Stimulated activated effector memory CD8-positive, alpha-beta T cell treated with anti-CD3 and anti-CD28 coated beads, Interleukin-12 subunit alpha, Interleukin-12 subunit beta, amount 100 ng/mL, for 72 hours (primary cell): Measurements from ENCODE around the gene DISC1.
A peak's percentile ranks its signal among the peaks of the same experiment; 100 is the strongest.
"Not testable (repeated sequence)": the region's sequence is repeated elsewhere in the genome, so short reads cannot be mapped to it uniquely, and the experiment has no call there.

Experiments
- ATAC-seq: fragments of 150-1000 bp; cut with Tn5 transposase; 2 replicates; pipeline ENCODE4 v1.10.0; 2021
- DNase-seq, 2 donors: peaks; one replicate each; pipeline ENCODE4 v3.0.0; 2021 to 2022; ENCODE audit warnings: low spot score in 2 of 2
- H3K27ac Mint-ChIP-seq: one replicate; pipeline ENCODE4 v1.8.0; 2022; ENCODE audit warnings: mild to moderate bottlenecking, mixed read lengths
- H3K36me3 Mint-ChIP-seq: one replicate; pipeline ENCODE4 v1.8.0; 2022; ENCODE audit warnings: mild to moderate bottlenecking, mixed read lengths
- H3K4me1 Mint-ChIP-seq: one replicate; pipeline ENCODE4 v1.8.0; 2022; ENCODE audit warnings: mixed read lengths
- H3K4me3 Mint-ChIP-seq: one replicate; pipeline ENCODE4 v1.8.0; 2022; ENCODE audit warnings: mild to moderate bottlenecking, mixed read lengths
- H3K9me3 Mint-ChIP-seq: one replicate; pipeline ENCODE4 v1.8.0; 2022; ENCODE audit warnings: mixed read lengths

Gene DISC1

DNA sequence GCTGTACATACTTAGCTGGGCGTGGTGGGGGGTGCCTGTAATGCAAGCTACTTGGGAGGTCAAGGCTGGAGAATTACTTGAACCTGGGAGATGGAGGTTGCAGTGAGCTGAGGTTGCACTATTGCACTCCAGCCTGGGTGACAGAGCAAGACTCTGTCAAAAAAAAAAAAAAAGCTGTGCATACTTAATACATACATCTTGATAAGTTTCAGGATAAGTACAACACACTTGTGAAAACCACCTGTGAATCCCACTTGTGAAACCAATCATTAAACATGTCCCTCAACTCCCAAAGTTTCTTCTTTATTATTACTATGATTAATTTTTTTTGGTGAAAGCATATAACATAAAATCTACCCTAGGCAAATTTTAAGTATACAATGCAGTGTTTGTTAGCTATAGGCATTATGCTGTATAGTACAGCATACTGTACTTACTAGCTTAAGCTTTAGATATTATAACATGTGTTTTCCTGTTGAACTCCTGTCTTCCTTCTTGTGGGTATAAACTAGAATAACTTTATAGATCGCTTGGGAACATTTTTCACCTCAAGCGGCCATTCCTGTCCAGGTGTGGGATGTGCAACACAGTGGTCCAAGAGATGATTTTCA is 41.4 kb downstream of the DISC1 start:
- peaks cover 15% of the 10 kb centered on the region for H3K9me3 Mint-ChIP-seq
- ATAC-seq = peak; percentile 55

DNA sequence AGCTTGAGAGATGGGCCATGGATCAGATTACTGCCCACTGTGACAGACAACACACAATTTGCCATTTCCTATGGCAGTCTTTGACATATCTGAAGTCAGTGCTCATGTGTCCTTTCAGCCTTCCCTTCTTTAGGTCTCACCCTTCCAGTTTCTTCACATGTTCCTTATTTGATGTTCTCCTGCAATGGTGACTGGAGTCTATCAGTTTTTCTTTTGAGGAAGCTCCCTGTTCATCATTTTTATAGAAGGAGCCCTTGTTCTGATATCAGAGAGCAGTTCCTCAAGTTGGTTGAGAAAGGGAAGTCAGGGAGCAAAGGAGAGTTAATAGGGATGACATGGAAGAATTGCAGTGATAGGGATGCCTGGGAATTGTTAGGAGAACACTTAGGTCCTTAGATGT is 42.2 kb downstream of the DISC1 start:
- peaks cover 11% of the 10 kb centered on the region for H3K9me3 Mint-ChIP-seq
- no peak overlapping the region for H3K4me3 Mint-ChIP-seq
- no peak overlapping the region for H3K27ac Mint-ChIP-seq
- H3K4me1 Mint-ChIP-seq = peaks cover 19% of the 10 kb centered on the region
- no peaks in the 10 kb centered on the region for H3K36me3 Mint-ChIP-seq
- DNase-seq (no peak), ATAC-seq (no peak)

More for the DNA sequence above, 41.4 kb downstream of the DISC1 start:
- no peak for DNase-seq
- no peak overlapping the region for H3K27ac Mint-ChIP-seq
- peaks cover 19% of the 10 kb centered on the region for H3K4me1 Mint-ChIP-seq
- H3K4me3 Mint-ChIP-seq = no peak overlapping the region
- H3K36me3 Mint-ChIP-seq = no peaks in the 10 kb centered on the region

DNA sequence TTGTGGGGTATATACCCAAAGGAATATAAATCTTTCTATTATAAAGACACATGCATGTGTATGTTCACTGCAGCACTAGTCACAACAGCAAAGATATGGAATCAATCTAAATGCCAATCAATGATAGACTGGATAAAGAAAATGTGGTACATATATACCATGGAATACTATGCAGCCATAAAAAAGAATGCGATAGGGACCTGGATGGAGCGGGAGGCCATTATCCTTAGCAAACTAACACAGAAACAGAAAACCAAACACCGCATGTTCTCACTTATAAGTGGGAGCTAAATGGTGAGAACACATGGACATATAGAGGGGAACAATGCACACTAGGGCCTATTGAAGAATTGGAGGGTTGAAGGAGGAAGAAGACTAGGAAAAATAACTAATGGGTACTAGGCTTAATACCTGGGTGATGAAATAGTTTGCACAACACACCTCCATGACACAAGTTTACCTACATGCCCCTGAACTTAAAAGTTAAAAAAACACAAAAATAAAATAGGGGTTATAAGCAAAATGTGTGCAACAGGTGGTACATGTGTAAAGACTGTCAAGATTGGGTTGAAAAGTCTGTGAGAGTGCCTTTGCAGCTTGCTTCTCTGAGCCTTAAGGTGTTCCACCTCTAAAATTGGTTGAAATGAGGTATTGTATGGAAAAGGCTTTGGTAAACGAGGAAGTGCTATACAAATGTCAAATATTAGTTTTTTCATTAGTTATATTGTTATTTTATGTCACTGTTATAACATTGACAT is 43.5 kb downstream of the DISC1 start:
- DNase-seq, H3K9me3 Mint-ChIP-seq, H3K36me3 Mint-ChIP-seq, H3K27ac Mint-ChIP-seq, H3K4me3 Mint-ChIP-seq, ATAC-seq: not testable (repeated sequence)
- H3K4me1 Mint-ChIP-seq = peaks cover 20% of the 10 kb centered on the region

DNA sequence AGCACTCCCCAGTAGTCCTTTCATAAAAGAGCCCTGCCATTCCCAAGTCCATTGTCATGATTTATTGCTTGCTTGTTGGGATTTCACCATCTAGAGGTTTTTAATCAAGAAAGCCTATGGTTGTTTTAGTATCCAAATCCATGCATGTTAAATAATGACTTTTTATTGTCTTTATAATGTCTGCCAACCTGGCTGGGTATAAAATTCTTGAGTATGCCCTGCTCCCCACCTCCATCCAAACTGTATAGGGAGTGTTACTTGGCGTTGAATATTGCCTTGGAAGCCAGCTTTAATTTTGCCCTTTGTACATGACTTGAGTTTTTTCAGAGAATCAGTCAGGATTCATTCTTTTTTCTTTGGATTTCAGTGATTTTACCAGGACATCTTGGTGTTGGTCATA is 44.2 kb downstream of the DISC1 start:
- no peak for ATAC-seq
- H3K9me3 Mint-ChIP-seq = peaks cover 8% of the 10 kb centered on the region
- no peak for DNase-seq
- H3K4me1 Mint-ChIP-seq = peaks cover 24% of the 10 kb centered on the region
- H3K27ac Mint-ChIP-seq = no peak overlapping the region
- no peaks in the 10 kb centered on the region for H3K36me3 Mint-ChIP-seq
- no peak overlapping the region for H3K4me3 Mint-ChIP-seq

DNA sequence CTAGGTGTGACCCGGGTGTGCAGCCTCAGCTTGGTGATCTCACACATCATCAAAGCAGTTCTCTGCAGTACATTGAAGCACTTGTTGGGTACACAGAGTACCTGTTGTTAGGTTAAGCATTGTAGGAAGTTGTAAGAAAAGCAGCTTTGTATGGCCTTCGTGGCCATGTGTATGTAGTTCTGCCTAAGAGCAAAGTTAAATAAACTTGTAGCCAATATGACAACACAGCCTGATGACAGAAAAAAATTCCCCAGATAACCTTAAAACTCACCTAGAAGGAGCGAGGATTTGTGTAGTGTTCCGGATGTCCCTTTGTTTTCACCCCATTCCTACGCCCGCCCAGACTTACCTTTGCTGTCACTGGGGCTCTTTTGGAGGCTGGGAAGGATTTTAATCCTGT is 48.0 kb downstream of the DISC1 start:
- ATAC-seq (no peak), DNase-seq (no peak)
- no peak overlapping the region for H3K4me3 Mint-ChIP-seq
- peaks cover 11% of the 10 kb centered on the region for H3K4me1 Mint-ChIP-seq
- no peaks in the 10 kb centered on the region for H3K36me3 Mint-ChIP-seq
- peaks cover 5% of the 10 kb centered on the region for H3K9me3 Mint-ChIP-seq
- no peak overlapping the region for H3K27ac Mint-ChIP-seq

DNA sequence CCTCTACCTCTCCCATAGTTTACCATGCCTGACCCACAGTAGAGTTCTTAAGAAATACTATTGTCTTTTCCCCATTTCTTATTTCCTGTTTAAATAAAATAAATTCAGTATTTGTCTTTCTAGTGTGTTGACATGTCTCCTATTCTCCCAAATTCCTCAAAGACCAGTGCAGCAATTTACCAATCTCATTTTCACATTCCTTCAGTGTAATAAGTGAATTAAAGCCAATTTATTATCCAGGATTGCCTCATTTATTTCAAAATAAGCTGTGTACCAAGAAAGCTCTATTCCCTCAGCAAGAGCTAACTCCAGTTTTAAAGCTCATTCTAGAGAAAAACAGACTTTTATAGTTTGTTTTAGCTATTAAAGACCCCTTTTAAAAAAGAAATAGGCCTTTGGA is 49.9 kb downstream of the DISC1 start:
- H3K4me1 Mint-ChIP-seq = peaks cover 11% of the 10 kb centered on the region
- ATAC-seq (no peak), DNase-seq (no peak)
- no peak overlapping the region for H3K27ac Mint-ChIP-seq
- H3K36me3 Mint-ChIP-seq = no peaks in the 10 kb centered on the region
- H3K4me3 Mint-ChIP-seq = no peak overlapping the region
- no peaks in the 10 kb centered on the region for H3K9me3 Mint-ChIP-seq

DNA sequence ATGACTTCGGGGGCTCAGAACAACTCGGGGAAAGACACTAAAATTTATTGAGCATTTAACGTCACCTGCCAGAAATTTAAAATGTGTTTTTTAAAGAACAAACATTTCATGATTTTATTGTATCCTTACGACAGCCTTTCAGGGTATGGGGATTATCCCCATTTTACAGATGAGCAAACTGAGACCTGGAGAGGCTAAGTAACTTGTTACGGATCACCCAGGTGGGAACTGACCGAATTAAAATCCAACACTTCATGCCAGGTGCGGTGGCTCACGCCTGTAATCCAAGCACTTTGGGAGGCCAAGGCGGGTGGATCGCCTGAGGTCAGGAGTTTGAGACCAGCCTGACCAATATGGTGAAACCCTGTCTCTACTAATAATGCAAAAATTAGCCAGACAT is 50.9 kb downstream of the DISC1 start:
- no peaks in the 10 kb centered on the region for H3K36me3 Mint-ChIP-seq
- peaks cover 6% of the 10 kb centered on the region for H3K4me1 Mint-ChIP-seq
- H3K9me3 Mint-ChIP-seq = no peaks in the 10 kb centered on the region
- H3K27ac Mint-ChIP-seq = no peak overlapping the region
- H3K4me3 Mint-ChIP-seq = no peak overlapping the region
- DNase-seq (no peak), ATAC-seq (no peak)

DNA sequence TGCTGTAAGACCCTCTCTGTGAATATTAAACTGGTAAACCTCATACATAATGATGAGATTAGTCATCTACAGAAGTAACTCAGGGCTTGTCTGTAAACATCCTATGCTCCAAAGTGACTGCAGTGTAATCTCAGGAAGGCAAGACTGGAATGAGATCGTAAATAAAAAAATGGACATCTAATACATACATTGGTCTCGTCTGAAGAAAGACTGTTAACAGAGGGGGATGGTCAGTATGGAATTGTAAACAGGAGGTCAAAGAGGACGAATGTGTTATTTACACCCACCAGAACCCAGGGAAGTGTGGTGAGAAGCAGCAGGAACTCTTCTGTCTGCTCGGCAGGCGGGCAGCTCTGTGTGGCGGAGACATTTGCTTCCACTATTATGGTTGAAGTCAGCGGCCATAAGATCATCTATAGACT is 51.4 kb downstream of the DISC1 start:
- Mint-ChIP-seq H3K4me3 (no peak overlapping the region), H3K4me1 (peaks cover 5% of the 10 kb centered on the region), H3K9me3 (no peaks in the 10 kb centered on the region), H3K36me3 (no peaks in the 10 kb centered on the region), H3K27ac (no peak overlapping the region)
- ATAC-seq (no peak), DNase-seq (no peak)

DNA sequence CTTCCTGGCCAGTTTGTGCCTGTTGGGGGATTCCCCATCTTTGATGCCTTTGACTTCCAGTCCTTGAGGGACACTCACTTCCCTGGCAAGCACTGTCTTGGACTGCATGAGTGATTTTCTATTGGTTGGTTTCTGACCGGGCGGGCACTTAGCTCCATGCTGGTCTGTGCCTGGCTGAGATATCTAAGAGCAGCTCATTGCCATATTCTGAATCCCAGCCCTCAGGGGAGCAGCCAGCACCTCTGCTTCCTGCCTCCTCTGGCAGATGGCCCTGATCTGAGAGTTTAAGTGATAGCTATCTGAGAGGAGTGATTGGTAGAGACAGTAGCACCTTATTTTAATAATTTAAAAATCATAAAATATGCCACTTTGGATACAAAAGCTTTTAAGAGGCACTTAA is 52.5 kb downstream of the DISC1 start:
- DNase-seq = no peak
- no peaks in the 10 kb centered on the region for H3K36me3 Mint-ChIP-seq
- peaks cover 11% of the 10 kb centered on the region for H3K4me1 Mint-ChIP-seq
- no peak for ATAC-seq
- no peak overlapping the region for H3K27ac Mint-ChIP-seq
- H3K4me3 Mint-ChIP-seq = no peak overlapping the region
- no peaks in the 10 kb centered on the region for H3K9me3 Mint-ChIP-seq

DNA sequence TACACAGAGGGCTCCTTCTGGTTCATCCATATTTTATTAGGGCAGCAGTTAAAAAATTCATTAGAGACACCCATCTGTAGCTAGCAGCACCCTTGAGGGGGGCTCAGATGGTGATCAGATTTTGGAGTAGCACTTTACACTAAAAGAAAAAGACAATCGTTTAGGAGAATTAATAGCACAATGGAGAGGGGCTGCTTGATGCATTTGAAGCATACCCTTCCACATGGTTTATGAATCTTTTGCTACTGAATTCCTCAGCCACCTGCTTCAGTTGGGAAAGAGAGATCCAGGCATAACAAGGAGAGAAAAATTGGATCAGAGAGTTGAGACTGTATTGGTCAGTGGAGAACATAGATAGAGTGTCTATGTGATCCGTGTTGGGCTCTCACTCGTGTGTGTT is 54.4 kb downstream of the DISC1 start:
- H3K4me3 Mint-ChIP-seq = no peak overlapping the region
- DNase-seq (no peak), ATAC-seq (no peak)
- H3K36me3 Mint-ChIP-seq = no peaks in the 10 kb centered on the region
- H3K27ac Mint-ChIP-seq = no peak overlapping the region
- H3K9me3 Mint-ChIP-seq = no peaks in the 10 kb centered on the region
- H3K4me1 Mint-ChIP-seq = peaks cover 6% of the 10 kb centered on the region

DNA sequence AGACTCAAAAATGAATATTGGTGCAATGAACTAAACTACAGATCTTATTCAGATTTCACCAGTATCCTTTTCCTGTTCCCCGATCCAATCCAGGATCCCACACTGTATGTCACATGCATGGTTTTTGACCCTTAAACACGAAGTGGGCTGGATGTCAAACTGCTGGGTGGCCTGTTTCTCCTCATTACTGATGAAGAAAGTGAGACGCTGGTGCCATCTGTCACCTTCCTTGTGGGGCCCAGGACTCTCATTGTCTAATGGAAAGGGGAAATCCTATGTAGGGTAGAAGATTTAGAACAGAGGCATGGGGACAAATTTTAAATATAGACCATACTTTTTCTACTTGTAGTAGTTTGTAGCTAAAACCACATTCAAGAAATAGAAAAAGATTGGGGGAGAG is 56.2 kb downstream of the DISC1 start:
- DNase-seq = no peak
- Mint-ChIP-seq H3K9me3 (peaks cover 4% of the 10 kb centered on the region), H3K27ac (no peak overlapping the region), H3K4me3 (no peak overlapping the region), H3K4me1 (peaks cover 6% of the 10 kb centered on the region), H3K36me3 (no peaks in the 10 kb centered on the region)
- no peak for ATAC-seq

DNA sequence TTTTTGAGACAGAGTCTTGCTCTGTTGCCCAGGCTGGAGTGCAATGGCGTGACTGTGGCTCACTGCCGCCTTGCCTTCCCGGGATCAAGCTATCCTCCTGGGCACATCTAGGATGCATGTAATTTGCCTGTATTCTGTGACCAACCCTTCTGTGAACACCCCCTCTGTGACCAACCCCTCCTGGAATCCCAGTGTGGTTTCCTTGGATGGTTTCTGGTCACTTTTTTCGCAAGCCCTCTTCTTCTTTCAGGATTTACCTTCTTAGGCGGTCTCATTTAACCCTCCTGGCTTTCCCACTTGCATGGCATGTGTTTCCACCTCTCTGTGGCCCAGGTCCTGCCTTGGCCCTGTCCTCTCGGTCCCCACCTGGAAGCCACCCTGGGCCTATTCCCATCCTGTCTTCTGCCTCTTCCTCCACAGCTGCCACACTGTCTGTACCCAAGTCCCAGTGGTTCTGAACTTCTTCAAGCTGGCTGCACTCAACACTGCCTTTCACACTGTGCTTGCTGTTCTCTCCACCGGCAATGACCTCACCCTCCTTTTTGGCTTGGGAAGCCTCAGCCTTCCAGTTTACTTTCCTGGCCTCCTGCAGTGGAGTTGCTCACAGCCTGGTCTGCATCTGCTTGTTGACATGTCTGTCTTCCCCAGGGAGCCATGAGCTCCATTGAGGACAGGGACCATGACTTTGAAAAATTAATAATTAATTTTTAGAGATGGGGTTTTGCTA is 57.0 kb downstream of the DISC1 start:
- Mint-ChIP-seq H3K36me3 (no peaks in the 10 kb centered on the region), H3K9me3 (peaks cover 4% of the 10 kb centered on the region), H3K4me1 (peaks cover 6% of the 10 kb centered on the region), H3K4me3 (no peak overlapping the region), H3K27ac (no peak overlapping the region)
- DNase-seq (no peak), ATAC-seq (no peak)

DNA sequence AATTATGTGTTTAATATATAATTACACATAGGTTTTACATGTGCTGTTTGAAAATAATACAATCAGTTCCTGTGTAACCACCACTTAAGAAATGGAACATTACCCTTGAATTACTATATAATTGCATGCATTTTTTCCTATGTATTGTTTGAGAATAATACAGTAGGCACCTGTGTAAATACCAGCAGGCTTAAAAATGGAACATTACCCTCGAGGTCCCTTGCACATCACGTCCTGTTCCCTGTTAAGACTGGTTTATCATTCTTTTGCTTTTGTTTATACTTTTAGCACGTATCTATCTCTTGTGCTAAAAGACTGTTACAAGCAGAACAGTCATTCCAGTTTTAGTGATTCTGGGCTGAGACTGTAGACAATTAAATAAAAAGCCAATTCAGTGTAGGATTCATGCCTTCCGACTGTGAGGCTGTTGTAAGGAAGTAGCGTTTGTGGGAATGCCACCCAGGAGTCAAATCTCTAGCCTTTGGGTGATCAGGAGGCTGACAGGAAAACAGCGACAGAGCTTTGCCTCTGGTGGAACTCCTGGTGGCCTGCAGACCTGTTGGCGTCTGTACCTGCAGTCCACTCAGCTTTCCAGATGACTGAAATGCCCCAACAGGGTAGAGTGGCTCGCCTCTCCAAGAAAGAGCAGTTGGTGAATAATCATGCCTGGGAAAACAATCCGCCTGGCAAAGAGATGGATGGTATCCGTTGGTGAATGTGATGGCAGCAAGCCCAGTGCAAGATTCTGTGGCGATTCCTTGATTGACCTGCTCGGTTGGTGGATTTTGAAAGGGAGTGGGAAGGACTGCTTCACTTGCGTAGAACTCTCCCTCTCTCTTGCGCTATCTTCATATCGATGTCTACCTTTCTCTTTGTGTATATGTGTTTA is 58.0 kb downstream of the DISC1 start:
- peaks cover 7% of the 10 kb centered on the region for H3K4me1 Mint-ChIP-seq

DNA sequence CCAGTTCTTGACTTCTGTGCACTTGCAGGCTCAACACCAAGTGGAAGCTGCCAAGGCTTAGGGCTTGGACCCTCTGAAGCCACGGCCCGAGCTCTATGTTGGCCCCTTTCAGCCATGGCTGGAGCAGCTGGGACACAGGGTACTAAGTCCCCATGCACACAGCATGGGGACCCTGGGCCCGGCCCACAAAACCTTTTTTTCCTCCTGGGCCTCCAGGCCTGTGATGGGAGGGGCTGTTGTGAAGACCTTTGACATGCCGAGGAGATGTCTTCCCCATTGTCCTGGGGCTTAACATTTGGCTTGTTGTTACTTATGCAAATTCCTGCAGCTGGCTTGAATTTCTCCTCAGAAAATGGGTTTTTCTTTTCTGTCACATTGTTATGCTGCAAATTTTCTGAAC is 59.8 kb downstream of the DISC1 start:
- DNase-seq (no peak), ATAC-seq (no peak)
- peaks cover 12% of the 10 kb centered on the region for H3K4me1 Mint-ChIP-seq
- H3K9me3 Mint-ChIP-seq = peaks cover 4% of the 10 kb centered on the region
- no peaks in the 10 kb centered on the region for H3K36me3 Mint-ChIP-seq
- no peak overlapping the region for H3K27ac Mint-ChIP-seq
- H3K4me3 Mint-ChIP-seq = no peak overlapping the region

More for the DNA sequence above, 58.0 kb downstream of the DISC1 start:
- DNase-seq = no peak
- Mint-ChIP-seq H3K27ac (no peak overlapping the region), H3K9me3 (peaks cover 4% of the 10 kb centered on the region), H3K4me3 (no peak overlapping the region), H3K36me3 (no peaks in the 10 kb centered on the region)
- ATAC-seq = no peak

DNA sequence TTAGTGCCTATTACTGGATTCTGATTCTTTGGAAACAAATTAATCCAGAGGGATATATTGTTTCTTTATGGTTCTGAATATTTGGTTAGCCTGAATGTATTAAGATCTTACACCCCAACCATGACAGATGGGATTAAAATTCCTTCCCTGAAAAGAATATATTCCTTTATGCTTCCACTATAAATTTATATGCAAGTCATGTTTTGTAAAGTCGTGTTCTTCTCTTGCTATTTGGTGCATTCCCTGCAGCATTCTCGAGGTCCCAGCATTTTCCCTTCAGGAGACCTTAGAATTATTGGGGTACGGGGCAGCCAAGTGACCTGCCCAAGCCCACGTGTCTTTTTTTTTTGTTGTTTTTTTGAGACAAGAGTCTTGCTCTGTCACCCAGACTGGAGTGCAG is 62.4 kb downstream of the DISC1 start:
- Mint-ChIP-seq H3K4me1 (peaks cover 6% of the 10 kb centered on the region), H3K9me3 (peaks cover 4% of the 10 kb centered on the region), H3K36me3 (no peaks in the 10 kb centered on the region), H3K27ac (no peak overlapping the region), H3K4me3 (no peak overlapping the region)
- DNase-seq = no peak
- ATAC-seq = no peak
